NCI-H510A (cell line): ENCODE data around the gene ZEB1.

Experiments used
- DNase-seq: peaks from one replicate; lab custom pipeline; 2025; lab: John Stamatoyannopoulos, UW

Gene ZEB1

DNA sequence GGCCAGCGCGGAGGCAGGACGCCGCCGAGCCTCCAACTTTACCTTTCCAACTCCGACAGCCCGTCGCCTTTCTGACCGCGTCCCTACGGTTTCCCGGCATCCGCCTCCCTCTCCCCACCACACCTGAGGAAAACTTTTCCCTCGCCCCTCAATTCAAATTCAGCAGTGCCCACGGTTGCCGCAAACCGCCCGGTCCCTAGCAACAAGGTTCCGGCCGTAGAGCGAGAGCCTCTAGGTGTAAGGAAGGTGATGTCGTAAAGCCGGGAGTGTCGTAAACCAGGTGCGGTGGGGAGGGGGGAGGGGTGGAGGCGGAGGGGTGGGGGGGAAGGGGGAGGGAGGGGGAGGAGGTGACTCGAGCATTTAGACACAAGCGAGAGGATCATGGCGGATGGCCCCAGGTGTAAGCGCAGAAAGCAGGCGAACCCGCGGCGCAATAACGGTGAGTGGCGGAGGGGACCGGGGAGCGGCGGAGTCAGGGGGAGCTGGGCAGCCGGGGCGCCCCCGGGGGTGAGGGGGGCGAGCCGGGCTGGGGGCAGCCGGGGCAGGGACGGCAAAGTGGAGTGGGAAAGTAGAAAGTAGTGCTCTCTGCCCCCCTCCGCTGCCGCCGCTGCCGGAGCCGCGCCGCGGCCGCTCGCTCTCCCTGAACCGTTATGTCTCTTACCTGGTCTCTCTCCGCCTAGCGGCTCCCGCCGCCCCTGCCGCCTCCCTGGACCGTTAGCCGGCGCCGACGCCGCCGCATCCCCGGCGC is at the start of gene ZEB1:
Gene ZEB1 (plus strand): TSS at position 363 of the 748 bp plus-strand sequence. CDS start 19 bp downstream, at position 382.
- peak; percentile 73 for DNase-seq

DNA sequence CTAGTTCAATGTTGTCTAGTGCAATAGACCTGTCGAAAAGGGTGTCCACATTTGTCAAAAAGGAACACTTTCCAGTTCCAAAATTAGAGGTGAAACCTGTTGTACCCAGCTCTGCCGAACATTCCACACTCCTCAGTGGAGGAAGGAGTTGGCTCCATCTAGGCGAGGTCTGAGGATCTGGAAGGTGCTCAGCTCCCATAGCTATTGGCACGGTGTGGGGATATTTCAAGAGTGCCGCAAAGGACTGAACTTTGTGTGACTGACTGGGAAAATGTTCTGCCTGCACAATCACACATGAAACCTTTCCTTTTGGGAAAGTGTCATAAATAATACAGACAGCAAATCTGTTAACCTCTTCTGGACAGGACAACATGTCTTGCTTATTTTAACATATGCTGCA is 48.1 kb upstream of the ZEB1 start:
- DNase-seq = no peak

DNA sequence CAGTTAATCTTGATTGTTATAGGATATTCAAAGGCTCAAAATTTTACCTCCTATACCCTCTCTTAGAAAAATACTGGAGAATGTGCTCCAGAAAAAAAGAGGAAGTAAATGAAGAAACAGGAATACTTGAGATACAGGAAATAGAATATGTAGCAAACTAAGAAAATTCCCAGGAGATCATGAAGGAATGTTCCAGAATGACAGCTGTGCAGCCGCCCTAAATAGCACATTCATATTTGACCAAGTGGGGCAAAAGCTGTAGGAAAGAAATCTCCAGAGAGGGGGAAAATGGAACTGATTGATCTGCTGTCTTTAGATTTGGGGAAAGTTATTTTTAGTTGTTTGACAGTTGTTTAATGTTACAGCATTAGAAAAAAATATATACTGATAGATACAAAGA is 46.2 kb upstream of the ZEB1 start:
- no peak for DNase-seq

DNA sequence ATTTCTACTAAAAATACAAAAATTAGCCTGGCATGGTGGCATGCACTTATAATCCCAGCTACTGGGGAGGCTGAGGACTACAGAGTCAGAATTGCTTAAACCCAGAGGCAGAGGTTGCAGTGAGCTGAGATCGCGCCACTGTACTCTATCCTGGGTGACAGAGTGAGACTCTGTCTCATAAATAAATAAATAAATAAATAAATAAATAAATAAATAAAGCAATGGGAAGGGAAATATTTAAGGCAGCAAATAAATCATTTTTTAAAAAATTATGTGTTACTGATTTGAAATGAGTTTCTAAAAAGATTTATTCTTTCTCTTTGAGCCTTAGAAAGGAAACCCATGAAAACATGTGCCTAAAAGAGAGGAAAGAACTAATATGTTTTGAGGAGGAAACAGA is 45.2 kb upstream of the ZEB1 start:
- no peak for DNase-seq

DNA sequence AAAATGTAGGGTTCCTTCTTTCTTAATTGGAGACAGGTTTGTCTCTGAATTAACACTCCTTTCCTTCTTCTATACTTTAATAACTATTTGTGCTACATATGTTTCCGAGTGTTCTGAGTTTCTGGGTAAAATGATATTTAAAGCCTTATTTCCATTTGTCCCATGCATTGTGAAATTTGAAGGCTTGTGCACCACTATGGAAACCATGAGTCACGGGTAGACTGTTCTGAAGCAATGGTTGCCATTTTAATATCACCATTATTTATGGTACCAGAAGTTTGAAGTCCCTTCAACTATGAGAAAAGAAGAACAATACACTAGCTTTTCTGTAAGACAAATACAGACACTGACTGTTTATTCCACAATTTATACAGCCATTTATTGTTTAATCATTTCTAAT is 44.7 kb upstream of the ZEB1 start:
- no peak for DNase-seq

DNA sequence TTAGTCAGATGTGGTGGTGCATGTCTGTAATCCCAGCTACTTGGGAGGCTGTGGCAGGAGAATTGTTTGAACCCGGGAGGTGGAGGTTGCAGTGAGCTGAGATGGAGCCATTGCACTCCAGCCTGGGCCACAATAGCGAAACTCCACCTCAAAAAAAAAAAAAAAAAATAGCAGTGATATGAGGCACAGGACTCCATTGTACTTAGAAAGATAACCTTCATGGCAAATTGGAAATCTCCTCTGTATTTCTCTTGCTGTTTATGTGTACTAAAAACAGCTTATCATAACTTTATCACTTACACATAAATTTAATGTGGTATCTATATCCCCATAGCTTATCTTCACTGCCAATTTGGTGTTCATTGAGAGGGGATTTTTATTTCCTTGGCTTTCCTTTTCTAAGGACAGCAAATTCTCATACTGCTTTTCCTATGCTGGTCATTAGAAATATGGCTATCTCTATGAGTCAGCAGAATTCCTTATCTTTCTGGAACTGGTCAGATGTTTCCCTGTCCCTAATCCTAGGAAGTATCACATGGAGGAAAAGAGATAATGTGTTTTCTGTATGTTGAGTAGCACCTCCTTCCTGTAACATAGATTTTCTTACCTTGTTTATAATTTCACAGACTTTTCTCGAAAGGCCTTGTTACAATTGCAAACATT is 40.6 kb upstream of the ZEB1 start:
- DNase-seq = no peak

DNA sequence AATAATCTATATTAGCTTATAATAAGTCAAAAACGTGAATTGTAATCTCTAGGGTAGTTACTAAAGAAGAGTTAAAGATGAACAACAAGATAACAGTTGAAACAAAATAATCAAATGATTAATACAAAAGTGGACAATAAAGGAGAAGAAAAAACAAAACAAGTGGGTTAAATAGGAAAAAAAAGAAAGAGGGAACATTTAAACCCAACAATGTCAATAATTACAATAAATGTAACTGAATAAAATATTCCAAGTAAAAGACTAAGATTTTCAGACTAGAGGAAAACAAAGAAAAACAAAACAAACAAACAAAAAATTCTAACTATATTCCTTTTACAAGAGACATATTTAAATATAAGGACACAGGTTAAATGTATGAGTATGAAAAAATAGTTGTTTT is 38.0 kb upstream of the ZEB1 start:
- DNase-seq = no peak

DNA sequence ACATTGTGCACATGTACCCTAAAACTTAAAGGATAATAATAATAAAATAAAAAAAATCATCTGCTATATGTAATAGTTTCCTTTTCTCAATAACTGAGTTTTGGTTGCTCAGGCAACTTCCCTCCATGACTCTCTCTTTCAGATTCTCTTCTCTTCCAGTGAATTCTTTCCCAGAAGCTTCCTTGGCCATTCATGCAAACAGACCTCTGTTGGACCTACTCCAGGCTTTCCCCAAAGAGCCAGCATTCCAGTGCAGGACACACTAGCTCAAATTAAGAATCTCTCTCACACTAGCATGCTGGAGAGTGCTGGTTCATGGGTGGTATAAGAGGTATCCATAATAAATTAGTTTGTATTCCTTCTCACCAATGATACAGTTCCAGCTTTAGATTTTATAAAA is 31.0 kb upstream of the ZEB1 start:
- no peak for DNase-seq

DNA sequence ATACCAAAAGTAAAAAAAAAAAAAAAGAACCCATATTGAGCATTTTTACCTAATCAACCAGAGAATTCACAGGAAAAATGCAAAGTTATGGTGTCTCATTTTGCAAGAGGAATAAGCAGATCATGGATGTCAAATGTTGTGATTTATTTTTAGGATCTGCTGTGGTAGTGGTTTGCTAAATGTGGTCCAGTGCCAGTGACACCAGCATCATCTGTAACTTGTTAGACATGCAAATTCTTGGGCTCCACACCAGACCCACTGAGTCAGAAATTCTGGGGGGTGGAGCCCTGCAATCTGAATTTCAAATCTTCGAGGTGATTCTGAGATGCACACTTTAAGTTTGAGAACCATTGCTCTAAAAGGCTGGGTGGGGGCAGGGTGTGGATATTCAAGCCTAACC is 30.1 kb upstream of the ZEB1 start:
- DNase-seq = no peak

DNA sequence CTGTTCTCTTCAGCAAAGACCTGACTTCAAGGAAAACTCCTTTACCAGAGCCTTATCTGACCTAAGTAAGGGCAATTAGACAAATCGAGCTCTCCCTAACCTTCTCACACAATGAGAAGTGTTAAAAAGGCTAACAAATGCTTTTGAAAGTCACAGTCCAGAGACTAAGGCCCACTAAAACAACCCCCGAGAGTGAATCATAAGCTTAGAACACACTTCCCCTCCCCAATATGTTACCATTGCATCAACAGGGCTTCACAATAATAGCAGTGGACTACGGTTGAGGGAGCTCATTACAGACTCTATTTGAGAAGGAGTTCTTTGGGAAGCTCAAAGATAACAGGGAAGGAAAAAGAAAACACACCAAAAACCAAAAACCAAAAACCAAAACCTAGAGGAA is 28.6 kb upstream of the ZEB1 start:
- DNase-seq = no peak

DNA sequence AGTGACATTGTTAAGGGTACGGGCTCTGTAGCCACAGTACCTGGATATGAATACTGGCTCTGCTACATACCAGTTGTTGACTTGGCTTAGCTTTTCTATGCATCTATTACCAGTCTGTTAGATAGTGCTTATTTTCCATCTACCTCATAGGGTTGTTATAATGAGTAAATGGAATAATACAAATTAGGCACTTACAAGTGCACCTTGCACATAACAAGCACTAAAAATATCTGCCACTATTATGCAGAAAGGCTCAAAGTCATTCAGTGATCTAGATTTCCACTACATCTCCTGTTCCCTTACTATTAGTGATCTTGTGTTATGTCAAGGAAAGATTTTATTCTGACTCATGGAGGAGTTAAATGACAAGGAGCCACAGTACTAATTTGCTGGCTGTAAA is 27.9 kb upstream of the ZEB1 start:
- no peak for DNase-seq

DNA sequence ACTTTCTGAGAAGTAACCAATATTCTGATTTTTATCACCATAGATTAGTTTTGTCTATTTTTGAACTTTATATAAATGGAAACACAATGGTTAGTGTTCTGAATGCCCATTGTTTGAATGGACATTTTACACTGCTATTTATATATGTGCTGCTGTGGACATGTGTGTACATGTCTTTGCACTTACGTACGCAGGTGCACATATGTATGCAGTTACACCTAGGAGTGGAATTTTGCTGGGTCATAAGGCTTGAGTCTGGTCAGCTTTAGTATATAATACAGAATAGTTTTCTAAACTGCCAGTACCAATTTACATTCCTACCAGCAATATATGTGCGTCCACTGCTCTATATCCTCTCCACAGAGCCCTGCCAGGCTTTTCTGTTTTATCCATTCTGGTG is 24.5 kb upstream of the ZEB1 start:
- DNase-seq = no peak

DNA sequence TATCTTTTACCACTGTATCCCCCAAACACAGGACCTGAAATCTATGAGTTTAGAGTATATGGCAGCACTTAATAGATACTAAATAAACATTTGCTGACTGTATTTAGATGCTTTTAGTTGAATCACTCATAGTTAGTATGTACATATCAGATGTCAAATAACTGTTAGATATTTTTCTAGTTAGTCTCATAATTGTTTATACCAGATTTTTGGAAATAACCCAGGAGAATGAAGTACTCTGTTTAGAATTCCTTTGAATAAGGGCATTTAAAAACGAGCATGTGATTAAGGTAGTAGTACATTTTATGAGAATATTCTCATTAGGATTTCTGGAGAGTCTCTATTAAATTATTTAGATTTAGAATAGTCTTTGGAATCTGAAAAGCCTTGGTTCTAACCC is 22.3 kb upstream of the ZEB1 start:
- no peak for DNase-seq

DNA sequence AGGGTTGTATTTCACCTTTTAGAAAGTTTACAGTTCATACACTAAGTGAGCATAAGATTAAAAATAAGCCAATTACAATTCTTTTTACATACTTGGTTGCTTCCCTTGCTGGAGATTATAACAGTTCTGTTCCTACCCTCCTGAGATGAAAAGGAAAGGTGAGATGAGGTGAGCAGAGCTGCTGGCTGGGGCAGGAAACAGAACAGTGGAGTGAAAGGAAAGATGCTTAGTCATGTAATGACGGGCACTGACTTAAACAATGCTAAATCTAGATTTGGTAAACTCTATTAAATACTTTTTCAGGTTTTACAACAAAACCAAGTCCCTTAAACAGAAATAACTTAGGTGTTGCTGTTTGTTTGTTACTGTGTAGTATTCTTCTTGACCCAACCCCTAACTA is 19.9 kb upstream of the ZEB1 start:
- no peak for DNase-seq

DNA sequence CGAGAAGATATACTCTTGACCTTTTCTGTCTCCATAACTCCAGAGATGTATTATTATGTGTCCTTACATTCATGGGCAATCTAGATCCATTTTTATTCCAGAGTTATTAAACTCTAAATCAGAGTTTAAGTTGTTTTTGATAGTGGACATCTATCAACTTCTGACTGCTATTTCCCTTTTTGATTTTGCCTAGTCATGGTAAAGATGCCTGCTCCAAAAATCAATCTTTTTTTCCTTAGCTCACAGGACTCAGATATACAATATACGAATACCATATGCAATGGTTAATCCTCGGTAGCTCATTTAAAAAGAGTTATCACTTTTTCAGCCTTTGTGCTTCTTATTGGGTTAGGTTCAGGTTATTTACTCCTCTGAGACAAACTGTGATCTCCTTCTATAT is 15.8 kb upstream of the ZEB1 start:
- DNase-seq = no peak

DNA sequence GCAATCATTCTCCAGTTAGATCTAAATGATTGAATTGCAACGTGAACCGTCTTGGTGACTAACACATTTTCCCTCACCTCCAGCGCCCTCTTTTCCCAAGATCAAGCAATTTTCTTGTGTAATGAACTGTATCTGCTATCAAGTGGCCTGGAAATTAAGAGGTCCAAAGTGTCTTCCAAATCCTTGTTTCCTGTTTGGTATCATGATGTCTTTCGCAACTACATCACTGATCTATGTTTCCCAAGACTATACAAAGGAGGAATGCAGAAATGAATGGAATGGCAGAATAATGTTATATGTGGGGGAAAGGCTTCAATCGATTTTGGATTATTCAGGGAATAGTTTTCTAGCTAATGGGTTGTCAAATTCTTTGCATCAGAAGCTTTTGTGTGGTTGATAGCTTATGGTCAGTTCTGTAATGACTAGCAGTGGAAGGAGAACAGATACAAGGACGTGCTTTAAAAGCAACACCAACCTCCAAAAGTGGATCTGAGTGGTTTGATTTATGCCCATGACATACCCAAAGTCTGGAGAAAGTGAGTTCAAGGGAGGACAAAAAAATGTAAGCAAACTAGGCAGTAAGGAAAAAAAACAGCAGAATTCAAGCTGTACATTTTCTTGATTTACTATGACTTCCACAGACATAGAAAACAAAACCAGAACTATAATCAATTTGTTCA is 14.6 kb upstream of the ZEB1 start:
- DNase-seq = no peak

DNA sequence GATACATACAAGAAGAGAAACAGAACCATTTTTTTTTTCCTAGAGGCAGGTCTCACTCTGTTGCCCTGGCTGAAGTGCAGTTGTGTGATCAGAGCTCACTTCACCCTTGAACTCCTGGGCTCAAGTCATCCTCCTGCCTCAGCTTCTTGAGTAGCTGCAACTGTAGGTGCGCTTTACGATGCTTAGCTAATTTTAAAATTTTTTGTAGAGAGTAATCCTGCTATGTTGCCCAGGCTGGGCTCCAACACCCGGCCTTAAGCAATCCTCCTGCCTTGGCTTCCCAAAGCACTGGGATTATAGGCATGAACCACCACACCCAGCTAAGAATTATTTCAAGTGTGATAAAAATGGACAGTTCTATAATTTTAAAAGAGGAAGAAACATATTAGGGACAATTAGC is 5.6 kb upstream of the ZEB1 start:
- no peak for DNase-seq

DNA sequence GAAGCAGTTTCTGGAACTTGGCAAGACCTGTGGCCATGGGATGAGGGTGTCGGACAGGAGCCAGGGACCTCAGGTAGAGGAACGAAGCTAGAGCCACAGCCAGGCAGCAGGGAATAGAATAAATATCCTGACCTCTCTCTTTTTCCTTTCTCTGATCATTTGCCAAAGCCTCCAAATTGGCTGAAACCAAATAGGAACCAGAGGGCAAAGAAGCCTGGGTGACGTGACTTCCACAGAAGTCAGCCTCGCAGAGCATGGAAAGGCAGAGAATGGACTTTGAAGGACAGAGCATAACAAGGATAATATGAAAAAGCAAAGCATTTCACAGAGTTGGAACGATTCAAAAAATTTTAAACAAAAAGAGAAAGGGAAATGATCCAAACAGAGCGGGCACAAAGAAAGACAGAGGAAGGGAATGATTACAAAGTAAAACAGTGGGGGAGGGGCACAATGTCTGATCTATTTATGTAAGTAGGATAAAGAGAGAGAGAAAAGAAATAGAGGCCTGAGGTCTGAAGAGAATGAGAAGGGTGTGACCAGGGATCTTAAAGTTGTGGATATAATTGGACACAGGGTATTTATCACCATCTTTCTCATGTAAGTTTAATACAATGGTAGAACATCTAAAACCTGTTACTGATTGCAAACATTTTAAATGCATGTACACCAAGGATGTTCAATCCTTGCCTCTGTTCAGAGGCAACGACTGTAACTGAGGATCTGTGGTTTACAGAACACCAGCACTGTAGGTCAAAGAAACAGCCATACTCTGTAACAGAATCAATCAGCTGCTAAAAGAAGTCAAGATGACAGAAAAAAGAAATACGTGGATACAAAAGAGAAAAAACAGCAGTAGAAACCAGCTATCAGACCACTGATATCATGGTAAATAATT is 4.5 kb upstream of the ZEB1 start:
- DNase-seq = no peak

DNA sequence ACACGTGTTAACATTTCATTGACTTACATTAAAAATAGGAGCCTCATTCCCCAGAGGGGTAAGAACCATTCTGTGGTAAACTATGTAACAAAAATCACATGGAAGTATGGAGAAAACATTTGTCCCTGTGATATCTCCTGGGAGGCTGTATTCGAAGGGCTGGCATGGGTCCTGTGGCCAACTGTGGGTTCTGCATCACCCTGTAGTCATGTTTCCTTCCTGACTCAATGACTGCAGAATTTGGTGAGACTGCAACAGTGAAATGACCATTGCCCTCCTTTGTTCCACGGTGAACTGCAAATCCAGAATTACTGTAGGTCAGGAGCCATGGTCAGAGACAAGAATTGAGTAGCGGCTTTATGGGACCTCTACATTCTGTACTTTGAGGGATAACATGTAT is 3.6 kb upstream of the ZEB1 start:
- no peak for DNase-seq

DNA sequence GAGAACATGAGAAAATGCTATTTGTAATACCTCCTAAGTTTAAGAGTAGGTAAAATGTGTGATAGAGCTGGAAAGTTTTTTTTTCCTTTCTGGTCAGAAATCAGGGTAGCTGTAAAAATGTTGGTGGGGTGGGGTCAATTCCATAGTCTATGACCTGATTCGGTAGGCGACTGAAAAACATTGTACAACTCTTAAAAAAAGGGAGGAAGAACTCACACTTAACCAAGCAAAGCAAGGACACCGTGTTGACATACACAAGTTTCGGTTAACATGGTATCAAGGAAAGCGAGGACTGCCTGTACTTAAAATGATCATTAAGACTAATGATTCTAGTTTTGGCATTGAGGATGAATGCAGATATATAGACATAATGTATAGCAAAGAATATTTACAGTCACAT is 1.8 kb upstream of the ZEB1 start:
- no peak for DNase-seq

DNA sequence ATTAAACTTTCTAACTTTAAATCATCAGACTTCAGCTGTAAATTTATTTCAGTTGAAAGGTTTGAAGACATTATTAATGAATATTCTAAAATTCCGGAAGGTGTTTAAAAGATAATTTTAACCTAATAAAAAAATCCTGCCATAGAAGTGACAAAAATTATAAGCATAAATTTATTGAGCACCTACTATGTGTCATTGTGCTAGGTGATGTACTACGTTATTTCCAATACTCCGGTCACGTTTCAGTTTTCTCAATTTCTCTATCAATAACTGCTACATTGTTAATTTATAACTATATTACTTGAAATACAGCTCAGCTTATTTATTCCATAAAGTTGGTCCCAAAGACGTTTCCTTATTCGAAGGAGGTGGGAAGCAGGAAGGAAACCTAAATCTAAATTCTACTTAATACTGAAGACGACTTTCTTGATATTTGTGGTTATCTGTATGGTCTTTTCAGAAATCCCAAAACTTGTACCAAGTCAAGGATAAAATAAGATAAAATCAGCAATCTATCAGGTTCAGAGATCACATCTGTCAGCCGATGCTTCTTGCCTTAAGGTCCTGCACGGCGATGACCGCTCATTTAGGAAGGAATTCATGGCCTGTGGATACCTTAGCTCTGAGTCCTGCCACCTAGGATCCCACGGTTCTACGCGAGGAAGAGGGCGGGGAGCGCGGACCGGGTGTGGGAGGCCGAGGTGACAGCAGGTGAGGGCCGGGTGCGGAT is 1.2 kb upstream of the ZEB1 start:
- no peak for DNase-seq

DNA sequence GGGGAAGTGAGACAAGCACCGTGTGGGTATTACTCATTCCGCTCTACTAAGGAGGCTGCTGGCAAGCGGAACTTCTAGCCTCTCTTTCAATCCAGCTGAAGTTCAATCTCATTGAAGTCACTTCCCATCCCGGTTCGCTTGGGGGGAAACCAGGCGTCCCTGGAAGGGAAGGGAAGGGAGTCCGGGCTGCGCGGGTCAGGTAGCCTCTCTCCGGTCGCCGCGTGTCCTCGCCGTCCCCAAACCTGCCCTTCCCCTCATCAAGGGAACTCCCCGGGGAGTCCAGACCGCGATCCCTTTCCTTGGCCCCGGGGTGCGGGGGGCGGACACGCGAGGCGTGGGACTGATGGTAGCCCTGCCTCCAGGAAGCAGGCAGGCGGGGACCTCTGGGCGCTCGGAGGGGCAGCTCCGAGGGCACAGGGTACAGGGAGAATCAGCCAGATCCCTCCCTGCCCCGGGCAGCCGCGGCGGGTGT is 598 bp upstream of the ZEB1 start:
- peak; percentile 4 for DNase-seq
